Suprapubic skin (tissue), 4 donors: ENCODE results near the gene MRAS. TPM values are rescaled to one million over a fixed set of nuclear protein-coding genes. Genes with fewer than 3 reads are reported as not detected.

Experiments used
- DNase-seq, 2 donors: peaks; one replicate each; pipeline ENCODE4 v3.0.0-alpha.2; 2019; ENCODE audit warnings: low spot score in 2 of 2
- H3K27ac ChIP-seq: fragments of 200-600 bp; sonication (generic); one replicate; pipeline ENCODE4 v1.5.1; 2019
- H3K27me3 ChIP-seq: fragments of 200-600 bp; sonication (generic); one replicate; pipeline ENCODE4 v1.5.1; 2019
- H3K36me3 ChIP-seq: fragments of 200-600 bp; sonication (generic); one replicate; pipeline ENCODE4 v1.5.1; 2019
- H3K4me1 ChIP-seq: fragments of 200-600 bp; sonication (generic); one replicate; pipeline ENCODE4 v1.5.1; 2019
- H3K4me3 ChIP-seq: fragments of 200-600 bp; sonication (generic); one replicate; pipeline ENCODE4 v1.5.1; 2019; ENCODE audit warnings: mild to moderate bottlenecking
- H3K9me3 ChIP-seq: fragments of 200-600 bp; sonication (generic); one replicate; pipeline ENCODE4 v1.5.1; 2019
- EP300 ChIP-seq: sonication (generic); formaldehyde crosslinking; IDR thresholded peaks from one replicate; pipeline ENCODE4 v1.6.1; 2017; ENCODE audit warnings: antibody characterized with exemption
- POLR2A ChIP-seq, 2 donors: fragments of 450-650 bp; IDR thresholded peaks; one replicate each; pipeline ENCODE4 v1.6.1; 2017; ENCODE audit warnings: antibody characterized with exemption in 2 of 2, mild to moderate bottlenecking in 2 of 2, moderate library complexity in 2 of 2
- POLR2AphosphoS5 ChIP-seq, 3 donors: sonication (generic); formaldehyde crosslinking; IDR thresholded peaks; one replicate each; pipeline ENCODE4 v1.6.1; 2017; ENCODE audit warnings: antibody characterized with exemption in 3 of 3
- WGBS: methylation state at CpG from one replicate; pipeline ENCODE4 v1.1.5; 2018; 5-methylcytosine and 5-hydroxymethylcytosine counted together
- total RNA-seq, 4 donors: library from RNA; depleted of rRNA; stranded (reverse); fragments of >200 nt; gene quantifications; one replicate each; pipeline ENCODE4 v1.1.0, GENCODE V29; 2016
- TF ChIP-seq, protein P1 (sequence below), 2 donors: fragments of 200-600 bp in 1 of 2; fragments of 450-650 bp in 1 of 2; sonication (generic) in 1 of 2; IDR thresholded peaks; one replicate each; pipeline ENCODE4 v1.5.1; 2016 to 2019; ENCODE audit warnings: antibody characterized with exemption in 2 of 2, mild to moderate bottlenecking in 1 of 2, moderate library complexity in 1 of 2

MRAS gene
- total RNA-seq, 4 donors from 2014 or later: 10.1 to 39.8 (median 20.1) TPM

DNA sequence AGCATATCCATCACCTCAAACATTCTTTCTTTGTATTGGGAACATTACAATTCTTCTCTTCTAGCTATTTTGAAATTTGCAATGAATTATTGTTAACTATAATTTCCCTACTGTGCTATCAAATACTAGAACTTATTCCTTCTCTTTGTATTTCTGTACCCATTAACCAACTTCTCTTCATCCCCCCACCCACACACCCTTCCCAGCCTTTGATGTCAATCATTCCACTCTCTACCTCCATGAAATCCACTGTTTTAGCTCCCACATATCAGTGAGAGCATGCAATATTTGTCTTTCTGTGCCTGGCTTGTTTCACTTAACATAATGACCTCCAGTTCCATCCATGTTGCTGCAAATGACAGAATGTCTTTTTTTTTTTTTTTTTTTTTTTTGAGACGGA is 30.6 kb downstream of the MRAS start:
- Histone ChIP-seq H3K36me3 (no peaks in the 10 kb centered on the region), H3K9me3 (no peaks in the 10 kb centered on the region), H3K4me1 (peaks cover 18% of the 10 kb centered on the region), H3K27ac (no peak overlapping the region), H3K4me3 (no peak overlapping the region), H3K27me3 (no peaks in the 10 kb centered on the region)
- WGBS: 89% methylated on average over 1 of the region's 1 CpG
- TF ChIP-seq POLR2A (IDR thresholded peaks at IDR 0.05): no peak
- no peak for TF ChIP-seq EP300
- TF ChIP-seq, protein P1, sequence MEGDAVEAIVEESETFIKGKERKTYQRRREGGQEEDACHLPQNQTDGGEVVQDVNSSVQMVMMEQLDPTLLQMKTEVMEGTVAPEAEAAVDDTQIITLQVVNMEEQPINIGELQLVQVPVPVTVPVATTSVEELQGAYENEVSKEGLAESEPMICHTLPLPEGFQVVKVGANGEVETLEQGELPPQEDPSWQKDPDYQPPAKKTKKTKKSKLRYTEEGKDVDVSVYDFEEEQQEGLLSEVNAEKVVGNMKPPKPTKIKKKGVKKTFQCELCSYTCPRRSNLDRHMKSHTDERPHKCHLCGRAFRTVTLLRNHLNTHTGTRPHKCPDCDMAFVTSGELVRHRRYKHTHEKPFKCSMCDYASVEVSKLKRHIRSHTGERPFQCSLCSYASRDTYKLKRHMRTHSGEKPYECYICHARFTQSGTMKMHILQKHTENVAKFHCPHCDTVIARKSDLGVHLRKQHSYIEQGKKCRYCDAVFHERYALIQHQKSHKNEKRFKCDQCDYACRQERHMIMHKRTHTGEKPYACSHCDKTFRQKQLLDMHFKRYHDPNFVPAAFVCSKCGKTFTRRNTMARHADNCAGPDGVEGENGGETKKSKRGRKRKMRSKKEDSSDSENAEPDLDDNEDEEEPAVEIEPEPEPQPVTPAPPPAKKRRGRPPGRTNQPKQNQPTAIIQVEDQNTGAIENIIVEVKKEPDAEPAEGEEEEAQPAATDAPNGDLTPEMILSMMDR (IDR thresholded peaks at IDR 0.05): no peak
- no peak for TF ChIP-seq POLR2AphosphoS5 (IDR thresholded peaks at IDR 0.05)
- no peak for DNase-seq

DNA sequence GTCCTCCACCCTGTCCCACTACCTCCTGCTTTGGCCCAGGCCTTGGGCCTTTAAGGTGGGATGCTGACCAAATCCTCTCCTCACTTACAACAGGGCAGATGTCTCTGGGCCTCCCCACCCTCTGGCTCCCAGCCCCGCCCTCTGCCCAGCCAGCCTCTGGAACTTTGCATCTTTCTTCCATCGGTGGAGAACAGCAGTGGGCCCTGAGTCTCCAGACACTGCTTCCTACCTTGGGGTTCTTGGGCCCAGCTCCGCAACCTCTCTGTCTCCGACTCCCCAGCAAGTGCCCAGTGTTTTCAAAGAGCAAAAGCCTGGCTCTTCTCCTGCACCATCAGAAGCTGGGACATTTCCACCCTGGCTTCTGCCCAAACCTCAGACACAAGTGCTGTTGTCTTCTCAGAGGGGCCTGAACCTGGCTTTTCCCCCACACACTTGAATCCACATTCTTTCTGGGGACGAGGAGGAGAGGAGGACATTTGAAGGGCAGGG is 33.1 kb downstream of the MRAS start:
- WGBS: 65% methylated on average over 5 of the region's 5 CpGs

DNA sequence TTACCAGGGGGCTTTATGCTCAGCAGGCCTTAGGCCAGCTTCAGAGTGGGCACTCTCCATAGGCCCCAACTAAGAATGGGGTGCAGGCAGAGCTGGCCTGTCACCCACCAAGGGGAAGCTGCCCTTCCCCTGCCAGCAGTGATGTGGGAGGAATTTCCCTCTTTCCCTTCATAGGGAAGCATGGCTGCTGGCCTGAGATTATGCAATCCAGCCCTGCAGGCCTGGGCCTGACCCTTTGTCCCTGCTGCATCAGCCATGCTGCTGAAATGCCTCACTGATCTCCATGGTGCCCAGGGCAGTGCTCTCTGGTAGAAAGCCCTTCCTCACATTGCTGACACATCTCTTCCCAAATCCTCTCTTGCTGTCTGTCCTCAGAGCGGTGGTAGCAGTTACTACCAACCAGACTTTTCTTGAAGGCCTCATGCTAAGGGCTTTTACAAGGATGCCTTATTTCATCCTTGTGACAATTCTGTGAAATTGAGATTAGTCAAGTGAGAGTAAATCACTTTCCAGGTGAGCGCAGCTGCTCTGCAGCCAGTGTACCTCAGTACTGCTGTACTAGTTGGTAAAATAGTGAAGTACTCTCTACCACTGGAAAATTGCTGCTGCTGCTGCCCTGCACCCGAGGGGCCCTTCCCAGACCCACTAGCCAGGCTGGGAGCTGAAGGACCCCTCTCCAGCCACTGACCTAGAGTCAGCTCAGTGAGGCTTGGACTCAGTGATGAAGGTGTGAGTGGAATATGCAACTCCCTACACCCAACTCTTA is 33.8 kb downstream of the MRAS start:
- Histone ChIP-seq H3K4me3 (no peak overlapping the region), H3K27ac (peak overlapping the region; percentile 86)
- DNase-seq: peak in 1 of 2 donors; percentile 79

More for the DNA sequence above, 33.1 kb downstream of the MRAS start:
- no peak for DNase-seq
- H3K4me3 ChIP-seq: no peak overlapping the region
- peaks cover 18% of the 10 kb centered on the region for H3K4me1 ChIP-seq
- TF ChIP-seq, protein P1 (IDR thresholded peaks at IDR 0.05): no peak
- no peak for TF ChIP-seq POLR2AphosphoS5 (IDR thresholded peaks at IDR 0.05)
- TF ChIP-seq POLR2A (IDR thresholded peaks at IDR 0.05): no peak
- no peak for TF ChIP-seq EP300
- H3K9me3 ChIP-seq: no peaks in the 10 kb centered on the region
- H3K36me3 ChIP-seq: no peaks in the 10 kb centered on the region
- H3K27me3 ChIP-seq: no peaks in the 10 kb centered on the region
- H3K27ac ChIP-seq: peak overlapping the region; percentile 86

DNA sequence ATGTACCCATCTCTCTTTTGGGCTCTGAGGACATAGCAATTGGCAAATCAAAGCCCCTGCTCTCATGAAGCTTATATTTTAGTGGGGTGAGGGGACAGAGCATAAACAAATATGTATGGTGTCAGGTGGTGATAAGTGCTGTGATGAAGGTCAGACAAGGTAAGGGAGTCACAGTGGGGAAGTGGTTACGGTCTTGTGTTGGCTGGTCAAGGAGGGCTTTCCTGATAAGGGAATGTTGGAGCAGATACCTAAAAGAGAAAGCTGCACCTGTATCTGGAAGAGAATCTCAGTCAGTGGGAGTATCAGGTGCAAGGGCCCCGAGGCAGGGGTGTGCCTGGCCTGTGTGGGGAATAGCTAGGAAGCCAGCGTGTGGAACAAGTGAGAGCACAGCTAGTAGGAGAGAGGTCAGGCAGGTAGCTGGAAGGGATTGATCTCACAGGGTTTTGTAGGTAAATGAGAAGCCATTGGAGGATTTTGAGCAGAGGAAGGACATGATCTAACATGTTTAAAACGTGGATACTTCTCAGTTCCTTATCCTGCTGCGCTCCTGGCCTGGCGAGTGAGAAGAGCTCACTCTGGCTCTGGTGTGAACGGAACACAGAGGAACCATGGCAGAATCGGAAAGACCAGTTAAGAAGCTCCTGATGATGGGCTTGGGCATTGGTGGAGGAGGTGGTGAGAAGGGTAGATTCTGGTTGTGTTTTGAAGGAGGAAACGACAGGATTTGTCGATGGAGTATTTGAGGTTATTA is 35.5 kb downstream of the MRAS start:
- WGBS: 80% methylated on average over 10 of the region's 10 CpGs
- peaks cover 18% of the 10 kb centered on the region for H3K4me1 ChIP-seq
- no peak overlapping the region for H3K4me3 ChIP-seq
- no peaks in the 10 kb centered on the region for H3K36me3 ChIP-seq
- TF ChIP-seq, protein P1 (IDR thresholded peaks at IDR 0.05): no peak
- TF ChIP-seq EP300: no peak
- no peak for TF ChIP-seq POLR2A (IDR thresholded peaks at IDR 0.05)
- no peak for TF ChIP-seq POLR2AphosphoS5 (IDR thresholded peaks at IDR 0.05)
- no peak for DNase-seq
- H3K9me3 ChIP-seq: no peaks in the 10 kb centered on the region
- H3K27ac ChIP-seq: no peak overlapping the region
- no peaks in the 10 kb centered on the region for H3K27me3 ChIP-seq

More for the DNA sequence above, 33.8 kb downstream of the MRAS start:
- 88% methylated on average over 2 of the region's 3 CpGs for WGBS
- Histone ChIP-seq H3K36me3 (no peaks in the 10 kb centered on the region), H3K4me1 (peaks cover 18% of the 10 kb centered on the region), H3K27me3 (no peaks in the 10 kb centered on the region), H3K9me3 (no peaks in the 10 kb centered on the region)
- TF ChIP-seq EP300 (no peak), POLR2AphosphoS5 (IDR thresholded peaks at IDR 0.05) (peak in 1 of 3 donors; percentile 55)

DNA sequence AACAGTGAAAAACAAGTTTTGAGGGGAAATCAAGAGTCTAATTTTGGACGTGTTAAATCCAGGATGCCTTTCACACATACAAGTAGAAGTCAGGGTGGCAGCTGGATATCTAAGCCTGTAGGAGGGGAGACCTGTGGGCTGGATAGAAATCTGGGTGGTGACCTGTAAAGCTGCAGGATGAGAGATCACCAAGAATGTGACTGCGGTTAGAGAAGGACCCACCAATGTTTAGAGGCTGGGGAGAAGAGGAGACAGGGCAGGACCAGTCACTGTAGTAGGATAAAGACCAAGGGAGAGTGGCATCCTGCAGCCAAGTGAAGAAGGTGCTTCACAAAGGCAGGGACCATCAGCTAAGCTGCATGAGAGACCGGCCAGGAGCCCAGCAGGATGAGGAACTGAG is 36.2 kb downstream of the MRAS start:
- Histone ChIP-seq H3K4me1 (peaks cover 20% of the 10 kb centered on the region), H3K4me3 (no peak overlapping the region), H3K27ac (no peak overlapping the region), H3K27me3 (no peaks in the 10 kb centered on the region), H3K9me3 (no peaks in the 10 kb centered on the region), H3K36me3 (no peaks in the 10 kb centered on the region)
- no peak for TF ChIP-seq POLR2AphosphoS5 (IDR thresholded peaks at IDR 0.05)
- TF ChIP-seq EP300: no peak
- no peak for TF ChIP-seq POLR2A (IDR thresholded peaks at IDR 0.05)
- TF ChIP-seq, protein P1 (IDR thresholded peaks at IDR 0.05): no peak
- no peak for DNase-seq
- WGBS: 91% methylated on average over 3 of the region's 3 CpGs
